Endothelial cell of umbilical vein (primary cell): ENCODE data around the gene ERBB4. TPM values are rescaled to one million over a fixed set of nuclear protein-coding genes. Genes with fewer than 3 reads are reported as not detected.

Source experiments
- BruUV-seq: library from RNA; stranded (reverse); fragments of 400-500 nt; replicated peaks from 2 replicates; lab custom pipeline; 2021; lab: Mats Ljungman, UMichigan
- CTCF ChIA-PET: fragments of 300-600, 350-600 bp; sonication (Branson Sonifier 250); formaldehyde crosslinking; loops from one replicate; lab custom pipeline; 2021; ENCODE audit warnings: antibody characterized with exemption, inconsistent platforms; lab: Charles Lee
- POLR2A ChIA-PET: fragments of 300-600, 350-600 bp; sonication (Branson Sonifier 250); formaldehyde crosslinking; loops from one replicate; lab custom pipeline; 2021; ENCODE audit warnings: antibody characterized with exemption, inconsistent platforms; lab: Charles Lee
- DNase-seq: peaks from one replicate; pipeline ENCODE4 v3.0.0-alpha.2; 2011; ENCODE audit warnings: low read depth, low spot score
- FAIRE-seq: peaks from 2 replicates; lab custom pipeline; 2011; peaks lifted over from hg19 to GRCh38; lab: Jason Lieb, UNC
- H2AFZ ChIP-seq: 2 replicates; pipeline ENCODE4 v1.6.0; 2012; ENCODE audit warnings: low read depth, low read length, control low read depth, inconsistent platforms
- H3K27ac ChIP-seq: 2 replicates; pipeline ENCODE4 v1.5.1; 2011; ENCODE audit warnings: low read depth, mild to moderate bottlenecking, control low read depth, low read length, moderate library complexity; ENCODE audit not compliant: insufficient read depth
- H3K27me3 ChIP-seq, 2 experiments: 2 replicates each; pipeline versions ENCODE4 v1.6.0 to v1.6.1; 2011; ENCODE audit warnings: low read length in 2 of 2, mixed read lengths in 1 of 2; ENCODE audit not compliant: control insufficient read depth in 2 of 2, insufficient read depth in 2 of 2
- H3K36me3 ChIP-seq, 2 experiments: 2 replicates in 1 of 2; 3 replicates in 1 of 2; pipeline ENCODE4 v1.5.1; 2011; ENCODE audit warnings: low read length in 2 of 2, mild to moderate bottlenecking in 1 of 2, moderate library complexity in 1 of 2; ENCODE audit not compliant: control insufficient read depth in 2 of 2, insufficient read depth in 2 of 2; ENCODE audit errors: extremely low read depth in 1 of 2
- H3K4me1 ChIP-seq: 3 replicates; pipeline ENCODE4 v1.5.1; 2011; ENCODE audit warnings: mild to moderate bottlenecking, low read length; ENCODE audit not compliant: control insufficient read depth, insufficient read depth; ENCODE audit errors: extremely low read depth
- H3K4me2 ChIP-seq: 2 replicates; pipeline ENCODE4 v1.6.1; 2011; ENCODE audit warnings: low read length, control low read depth, mixed read lengths; ENCODE audit not compliant: insufficient read depth
- H3K4me3 ChIP-seq, 3 experiments: fragments of 200-600 bp in 1 of 3; sonication (generic), shearing (Covaris generic) in 1 of 3; replicated peaks in 1 of 3; 2 replicates each; pipeline ENCODE4 v1.5.1; 2011 to 2016; ENCODE audit warnings: control low read depth in 3 of 3, low read length in 3 of 3, mild to moderate bottlenecking in 2 of 3, inconsistent platforms in 1 of 3, low read depth in 1 of 3, moderate library complexity in 1 of 3; ENCODE audit not compliant: insufficient read depth in 1 of 3
- H3K79me2 ChIP-seq: 2 replicates; pipeline ENCODE4 v1.6.0; 2012; ENCODE audit warnings: low read length, inconsistent platforms; ENCODE audit not compliant: control insufficient read depth, insufficient read depth
- H3K9ac ChIP-seq: replicated peaks from 2 replicates; pipeline ENCODE3; 2011; ENCODE audit warnings: low read length, control low read depth; ENCODE audit not compliant: insufficient read depth; ENCODE audit errors: extremely low read depth
- H3K9me1 ChIP-seq: replicated peaks from 3 replicates; pipeline ENCODE4 v1.6.0; 2011; ENCODE audit warnings: mild to moderate bottlenecking, low read length; ENCODE audit not compliant: control insufficient read depth, insufficient read depth; ENCODE audit errors: extremely low read depth
- H3K9me3 ChIP-seq: replicated peaks from 2 replicates; pipeline ENCODE4 v1.5.1; 2012; ENCODE audit warnings: low read length, inconsistent platforms; ENCODE audit not compliant: control insufficient read depth, insufficient read depth
- H4K20me1 ChIP-seq: replicated peaks from 2 replicates; pipeline ENCODE3; 2011; ENCODE audit warnings: mild to moderate bottlenecking, low read length; ENCODE audit not compliant: control insufficient read depth, insufficient read depth; ENCODE audit errors: extremely low read depth
- EZH2 ChIP-seq: IDR thresholded peaks from 2 replicates; pipeline ENCODE4 v1.6.1; 2012; ENCODE audit warnings: borderline replicate concordance, low read depth, mild to moderate bottlenecking, moderate library complexity, low read length, inconsistent platforms; ENCODE audit not compliant: severe bottlenecking
- FOS ChIP-seq: IDR thresholded peaks from 2 replicates; pipeline ENCODE4 v1.6.1; 2011; ENCODE audit warnings: mild to moderate bottlenecking, low read length, moderate library complexity, borderline replicate concordance; ENCODE audit not compliant: insufficient read depth
- MAX ChIP-seq: IDR thresholded peaks from 2 replicates; pipeline ENCODE4 v1.6.1; 2011; ENCODE audit not compliant: insufficient read depth, insufficient read length
- dilution Hi-C: fragments of 300-500 bp; cut with MboI; formaldehyde crosslinking; loops from one replicate; pipeline ENCODE4 v1.15.0; 2019; ENCODE audit warnings: low sequenced_read_pairs; ENCODE audit not compliant: extremely low pct_ligation_motif_present
- intact Hi-C: fragments of 100-400 bp; cut with micrococcal nuclease; formaldehyde crosslinking; loops from one replicate; pipeline ENCODE4 v1.10.0; 2022
- polyA plus RNA-seq, 4 experiments: library from polyadenylated mRNA; depleted of rRNA in 3 of 4; stranded (reverse) in 3 of 4; unstranded in 1 of 4; fragments of >200 nt; gene quantifications; 2 replicates each; pipeline versions ENCODE4 v1.2.1 to v1.2.3, GENCODE V29; 2011 to 2012; ENCODE audit warnings: missing spikeins in 1 of 4
- total RNA-seq: library from RNA; stranded (reverse); gene quantifications from 2 replicates; pipeline ENCODE4 v1.2.3, GENCODE V29; 2021

ERBB4 gene
- total and polyA plus RNA-seq, 2 donors (not counting 3 experiments of a cell fraction or from before 2014, with no cell fraction given) = 0.01 to 0.27 TPM

- Histone ChIP-seq H3K27ac (no peak overlapping the region), H4K20me1 (no peaks in the 10 kb centered on the region), H3K9ac (no peak overlapping the region), H3K4me1 (no peaks in the 10 kb centered on the region), H3K36me3 (no peaks in the 10 kb centered on the region), H3K27me3 (no peaks in the 10 kb centered on the region), H3K79me2 (no peaks in the 10 kb centered on the region), H3K4me2 (no peak overlapping the region), H3K9me1 (no peaks in the 10 kb centered on the region), H3K4me3 (no peak overlapping the region), H3K9me3 (no peaks in the 10 kb centered on the region), H2AFZ (no peak overlapping the region)
- ChIA-PET POLR2A (interaction anchor here (0.5 kb wide), 1 partner anchor 27 kb away, joined by 3 read pairs; no protein-coding TSS in a partner anchor), CTCF (interaction anchor here (0.9 to 1.4 kb wide), 2 partner anchors 42 to 780 kb away, joined by 3 read pairs; no protein-coding TSS in a partner anchor)
- intact Hi-C loops (no loop called here), dilution Hi-C loops (no loop called here)
- DNase-seq (no peak), FAIRE-seq (no peak)
- no peak for TF ChIP-seq MAX
- no TSS peak for BruUV-seq
These were observed 14.8 kb downstream of the ERBB4 start for GRCh38 chr2:212523756-212524155.

GRCh38 chr2:212520340-212520739 is 18.3 kb downstream of the ERBB4 start:
- Histone ChIP-seq H3K4me3 (no peak overlapping the region), H2AFZ (no peak overlapping the region), H3K9ac (no peak overlapping the region), H3K4me2 (no peak overlapping the region), H4K20me1 (no peaks in the 10 kb centered on the region), H3K9me3 (no peaks in the 10 kb centered on the region), H3K36me3 (no peaks in the 10 kb centered on the region), H3K4me1 (no peaks in the 10 kb centered on the region), H3K79me2 (no peaks in the 10 kb centered on the region), H3K9me1 (no peaks in the 10 kb centered on the region), H3K27ac (no peak overlapping the region), H3K27me3 (no peaks in the 10 kb centered on the region)
- BruUV-seq = no TSS peak
- FAIRE-seq (no peak), DNase-seq (peak; percentile 13)
- dilution Hi-C loops (no loop called here), intact Hi-C loops (no loop called here)
- CTCF ChIA-PET = interaction anchor here (0.6 to 3.7 kb wide), 20 partner anchors 9 to 1066 kb away, joined by 3 to 60 read pairs (median 4); partner anchors contain the start of gene ERBB4
- POLR2A ChIA-PET = no interaction called here
- TF ChIP-seq FOS = no peak
- TF ChIP-seq MAX = no peak
- TF ChIP-seq EZH2 = no peak
